Testis (tissue), 3 donors: ENCODE data around the gene SH3PXD2B. TPM values are rescaled to one million over a fixed set of nuclear protein-coding genes. Genes with fewer than 3 reads are reported as not detected.
"Not testable (repeated sequence)": the region's sequence is repeated elsewhere in the genome, so short reads cannot be mapped to it uniquely, and the experiment has no call there.

ENCODE experiments used
- DNase-seq: peaks from one replicate; pipeline ENCODE4 v3.0.0-alpha.2; 2019
- H3K27ac ChIP-seq, 2 donors: fragments of 200-600 bp; sonication (generic); one replicate each; pipeline ENCODE4 v1.5.1; 2019
- H3K27me3 ChIP-seq: fragments of 200-600 bp; sonication (generic); one replicate; pipeline ENCODE4 v1.5.1; 2019
- H3K36me3 ChIP-seq: fragments of 200-600 bp; sonication (generic); one replicate; pipeline ENCODE4 v1.5.1; 2017; ENCODE audit warnings: low read depth; ENCODE audit errors: missing control alignments
- H3K4me1 ChIP-seq: fragments of 200-600 bp; sonication (generic); one replicate; pipeline ENCODE4 v1.5.1; 2019
- H3K4me3 ChIP-seq, 2 donors: fragments of 200-600 bp; sonication (generic); one replicate each; pipeline ENCODE4 v1.5.1; 2017 to 2019
- H3K9me3 ChIP-seq: fragments of 200-600 bp; sonication (generic); one replicate; pipeline ENCODE4 v1.5.1; 2017
- CTCF ChIP-seq, 3 experiments: fragments of 450-650 bp in 2 of 3; fragments of 200-600 bp in 1 of 3; sonication (generic) in 1 of 3; IDR thresholded peaks; one replicate each; pipeline ENCODE4 v1.5.1; 2016 to 2019; ENCODE audit warnings: antibody characterized with exemption in 3 of 3, mild to moderate bottlenecking in 2 of 3, moderate library complexity in 1 of 3
- POLR2A ChIP-seq: fragments of 450-650 bp; IDR thresholded peaks from one replicate; pipeline ENCODE4 v1.6.1; 2017; ENCODE audit warnings: antibody characterized with exemption, mild to moderate bottlenecking, moderate library complexity
- WGBS, 2 donors: methylation state at CpG; one replicate each; pipeline ENCODE4 v1.1.5; 2018; 5-methylcytosine and 5-hydroxymethylcytosine counted together
- intact Hi-C: fragments of 100-400 bp; cut with DNase I; formaldehyde crosslinking; loops from one replicate; pipeline ENCODE4 v1.15.1; 2023; ENCODE audit warnings: low total_unique reads
- polyA plus RNA-seq: library from polyadenylated mRNA; stranded (reverse); fragments of 350-450 nt; fragmentation: Illumina TruSeq; extraction: RNeasy Lipid Tissue Mini Kit (QIAGEN cat#74804); gene quantifications from one replicate; pipeline ENCODE4 v1.2.3, GENCODE V29; 2014; ENCODE audit warnings: low read depth, low replicate concordance; ENCODE audit not compliant: insufficient read depth
- total RNA-seq, 2 donors: library from RNA; depleted of rRNA; stranded (reverse); fragments of >200 nt; gene quantifications; one replicate each; pipeline ENCODE4 v1.2.3, GENCODE V29; 2016

Gene SH3PXD2B
- total and polyA plus RNA-seq, 3 donors from 2014 or later, result 18.3 to 29.4 (median 20.2) TPM

GRCh38 chr5:172371684-172372083 is 82.6 kb downstream of the SH3PXD2B start:
- H3K36me3 ChIP-seq, result no peaks in the 10 kb centered on the region
- no peaks in the 10 kb centered on the region for H3K4me1 ChIP-seq
- no peak overlapping the region for H3K4me3 ChIP-seq
- DNase-seq, result no peak
- TF ChIP-seq CTCF (IDR thresholded peaks at IDR 0.05), result no peak
- TF ChIP-seq POLR2A, result no peak
- no peak overlapping the region for H3K27ac ChIP-seq
- no peaks in the 10 kb centered on the region for H3K27me3 ChIP-seq
- intact Hi-C loops, result no loop called here
- peaks cover 3% of the 10 kb centered on the region for H3K9me3 ChIP-seq
- 94 to 97% methylated on average over 7 of the region's 7 CpGs for WGBS, 2 donors

- WGBS, 2 donors, result 61 to 70% methylated on average over 4 of the region's 4 CpGs
Measured at GRCh38 chr5:172370648-172371545, 83.4 kb downstream of the SH3PXD2B start.

DNA sequence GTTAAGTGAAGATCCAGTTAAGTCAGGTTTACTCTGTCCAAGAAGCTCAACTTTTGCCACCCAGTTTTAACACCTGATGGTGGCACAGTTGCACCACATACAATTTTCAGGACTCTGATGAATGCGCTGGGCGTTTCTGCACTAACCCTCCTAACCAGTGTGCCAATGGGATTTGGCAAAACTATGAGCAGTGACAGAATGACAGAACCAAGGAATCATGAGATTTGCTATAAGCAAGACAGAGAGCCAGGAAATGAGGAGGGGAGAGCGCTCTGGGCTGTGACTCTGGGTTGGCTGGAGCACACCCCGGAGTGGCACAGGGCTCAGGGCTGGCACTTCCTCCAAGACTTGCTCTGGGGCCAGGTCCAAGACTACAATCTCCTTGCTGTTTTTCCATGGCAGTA is 84.1 kb downstream of the SH3PXD2B start:
- no peak for DNase-seq
- TF ChIP-seq POLR2A, result no peak
- TF ChIP-seq CTCF (IDR thresholded peaks at IDR 0.05), result no peak
- no peak overlapping the region for H3K4me3 ChIP-seq
- no peak overlapping the region for H3K27ac ChIP-seq
- H3K27me3 ChIP-seq, result no peaks in the 10 kb centered on the region
- WGBS, 2 donors, result 93 to 94% methylated on average over 4 of the region's 4 CpGs
- H3K4me1 ChIP-seq, result no peaks in the 10 kb centered on the region
- intact Hi-C loops, result no loop called here
- H3K9me3 ChIP-seq, result peaks cover 3% of the 10 kb centered on the region
- H3K36me3 ChIP-seq, result no peaks in the 10 kb centered on the region

More at GRCh38 chr5:172370648-172371545, 83.4 kb downstream of the SH3PXD2B start:
- no peak overlapping the region for H3K27ac ChIP-seq
- H3K4me1 ChIP-seq, result no peaks in the 10 kb centered on the region
- DNase-seq, result peak; percentile 72
- TF ChIP-seq POLR2A, result no peak
- TF ChIP-seq CTCF (IDR thresholded peaks at IDR 0.05), result peak in 2 of 3 experiments; percentile 52 to 72
- H3K27me3 ChIP-seq, result no peaks in the 10 kb centered on the region
- intact Hi-C loops, result no loop called here
- no peaks in the 10 kb centered on the region for H3K36me3 ChIP-seq
- no peak overlapping the region for H3K4me3 ChIP-seq
- peaks cover 3% of the 10 kb centered on the region for H3K9me3 ChIP-seq

GRCh38 chr5:172368699-172369098 is 85.6 kb downstream of the SH3PXD2B start:
- WGBS, 2 donors, result 96 to 97% methylated on average over 3 of the region's 3 CpGs
- H3K4me3 ChIP-seq, intact Hi-C loops, DNase-seq, H3K27me3 ChIP-seq, H3K4me1 ChIP-seq, H3K9me3 ChIP-seq, H3K36me3 ChIP-seq, H3K27ac ChIP-seq: not testable (repeated sequence)

DNA sequence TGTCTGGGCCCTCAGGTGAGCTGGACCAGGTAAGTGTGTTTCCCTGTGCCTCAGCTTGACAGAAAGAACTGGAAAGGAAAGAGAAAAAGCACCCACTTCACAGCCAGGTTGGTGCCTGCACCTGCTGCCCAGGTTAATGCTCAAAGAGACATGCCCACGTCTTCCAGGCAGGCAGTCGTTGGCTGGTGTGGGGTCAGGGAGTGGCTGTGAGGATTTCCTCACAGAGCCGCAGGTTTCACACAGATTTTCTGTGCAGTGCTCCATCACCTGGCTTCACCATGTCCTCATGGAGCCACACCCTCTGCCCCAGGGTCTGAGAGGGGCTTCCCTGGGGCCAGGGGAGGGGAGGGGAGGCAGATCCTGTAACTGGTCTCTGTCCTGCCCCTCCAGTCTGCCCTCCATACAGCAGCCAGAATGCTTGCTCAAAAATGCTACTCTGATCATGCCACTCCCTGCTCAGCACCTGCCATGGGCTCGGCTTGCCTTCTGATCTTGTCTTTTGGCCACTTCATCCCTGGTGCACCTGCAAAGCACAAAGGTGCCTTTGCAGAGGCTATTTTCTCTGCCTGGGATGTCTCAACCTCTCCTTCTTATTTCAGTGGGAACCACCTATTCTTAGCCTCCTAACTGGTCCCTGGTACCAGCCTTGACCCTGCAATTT is 88.2 kb downstream of the SH3PXD2B start:
- Histone ChIP-seq H3K27me3 (no peaks in the 10 kb centered on the region), H3K9me3 (no peaks in the 10 kb centered on the region), H3K36me3 (no peaks in the 10 kb centered on the region), H3K27ac (no peak overlapping the region), H3K4me1 (no peaks in the 10 kb centered on the region), H3K4me3 (no peak overlapping the region)
- WGBS, 2 donors, result 82 to 89% methylated on average over 2 to 4 of the region's 4 CpGs
- DNase-seq, result no peak
- TF ChIP-seq CTCF (IDR thresholded peaks at IDR 0.05), result no peak
- TF ChIP-seq POLR2A, result no peak
- intact Hi-C loops, result no loop called here
